CD8-positive, alpha-beta memory T cell (primary cell): ENCODE results near the gene VPS16. TPM values are rescaled to one million over a fixed set of nuclear protein-coding genes. Genes with fewer than 3 reads are reported as not detected.

Experiments used
- CTCF ChIA-PET: fragments of 350-600 bp; sonication (Branson Sonifier 250); formaldehyde crosslinking; loops from one replicate; lab custom pipeline; 2021; ENCODE audit warnings: antibody characterized with exemption; lab: Charles Lee
- POLR2A ChIA-PET: fragments of 350-600 bp; sonication (Branson Sonifier 250); formaldehyde crosslinking; loops from one replicate; lab custom pipeline; 2021; ENCODE audit warnings: antibody characterized with exemption; lab: Charles Lee
- DNase-seq, 5 donors: peaks; one replicate each; pipeline versions ENCODE4 v3.0.0 to v3.0.0-alpha.2; 2020 to 2022; ENCODE audit warnings: mixed read lengths in 1 of 5
- H3K27ac ChIP-seq: one replicate; pipeline ENCODE4 v1.7.0; 2013; ENCODE audit warnings: low read depth, mild to moderate bottlenecking, low read length, moderate library complexity
- H3K27me3 ChIP-seq: 2 replicates; pipeline ENCODE4 v1.7.0; 2013; ENCODE audit warnings: low read length, mild to moderate bottlenecking; ENCODE audit not compliant: insufficient read depth, poor library complexity, severe bottlenecking
- H3K36me3 ChIP-seq: 2 replicates; pipeline ENCODE4 v1.7.0; 2013; ENCODE audit warnings: mild to moderate bottlenecking, low read length, moderate library complexity; ENCODE audit not compliant: insufficient read depth
- H3K4me1 ChIP-seq: 2 replicates; pipeline ENCODE4 v1.7.0; 2013; ENCODE audit warnings: mild to moderate bottlenecking, low read length, moderate library complexity; ENCODE audit not compliant: insufficient read depth
- H3K4me3 ChIP-seq: 2 replicates; pipeline ENCODE4 v1.7.0; 2013; ENCODE audit warnings: mild to moderate bottlenecking, low read length
- H3K9me3 ChIP-seq: 2 replicates; pipeline ENCODE4 v1.7.0; 2013; ENCODE audit warnings: mild to moderate bottlenecking, low read length
- H3K27ac Mint-ChIP-seq, 8 donors: one replicate each; pipeline ENCODE4 v1.8.0; 2020 to 2021; ENCODE audit warnings: mixed read lengths in 8 of 8, mild to moderate bottlenecking in 6 of 8, inconsistent platforms in 3 of 8, moderate library complexity in 3 of 8
- H3K27me3 Mint-ChIP-seq, 2 donors: one replicate each; pipeline ENCODE4 v1.8.0; 2020 to 2021; ENCODE audit warnings: mixed read lengths in 2 of 2, mild to moderate bottlenecking in 1 of 2, moderate library complexity in 1 of 2
- H3K36me3 Mint-ChIP-seq, 3 donors: one replicate each; pipeline ENCODE4 v1.8.0; 2020 to 2021; ENCODE audit warnings: mixed read lengths in 3 of 3, inconsistent platforms in 1 of 3, mild to moderate bottlenecking in 1 of 3
- H3K4me1 Mint-ChIP-seq, 3 donors: one replicate each; pipeline ENCODE4 v1.8.0; 2020 to 2021; ENCODE audit warnings: mixed read lengths in 3 of 3, inconsistent platforms in 1 of 3, mild to moderate bottlenecking in 1 of 3
- H3K4me3 Mint-ChIP-seq, 7 donors: one replicate each; pipeline ENCODE4 v1.8.0; 2020 to 2021; ENCODE audit warnings: mixed read lengths in 7 of 7, mild to moderate bottlenecking in 6 of 7, moderate library complexity in 4 of 7, inconsistent platforms in 2 of 7
- H3K9me3 Mint-ChIP-seq, 5 donors: one replicate each; pipeline ENCODE4 v1.8.0; 2020 to 2022; ENCODE audit warnings: mixed read lengths in 5 of 5, mild to moderate bottlenecking in 3 of 5, moderate library complexity in 2 of 5, inconsistent platforms in 1 of 5
- polyA plus RNA-seq: library from polyadenylated mRNA; unstranded; fragments of 300-500 nt; fragmentation: Illumina TruSeq; gene quantifications from one replicate; pipeline ENCODE4 v1.2.3, GENCODE V29; 2021
- total RNA-seq, 2 experiments: library from RNA; stranded (reverse); gene quantifications; one replicate each; pipeline ENCODE4 v1.2.3, GENCODE V29; 2021

Gene VPS16
- total RNA-seq (10 to 100 TPM; 47.8 to 49.1 TPM), polyA plus RNA-seq (40.1 TPM)

- Mint-ChIP-seq H3K27ac (peak within 1 kb of the TSS; percentile 84 to 95 (median 89)), H3K4me1 (peaks cover 33 to 59% (median 40%) of the 10 kb centered on the region in 3 donors), H3K9me3 (no peaks in the 10 kb centered on the region), H3K27me3 (no peaks in the 10 kb centered on the region), H3K36me3 (peaks cover 0 to 25% (median 9%) of the 10 kb centered on the region in 3 donors), H3K4me3 (peak within 1 kb of the TSS; percentile 86 to 95 (median 89))
- peak; percentile 82 to 92 (median 85) for DNase-seq
- Histone ChIP-seq H3K9me3 (no peaks in the 10 kb centered on the region), H3K4me3 (peak within 1 kb of the TSS; percentile 87), H3K4me1 (peaks cover 23% of the 10 kb centered on the region), H3K27me3 (no peaks in the 10 kb centered on the region), H3K27ac (peak within 1 kb of the TSS; percentile 85), H3K36me3 (no peaks in the 10 kb centered on the region)
- ChIA-PET CTCF (interaction anchor here (0.8 to 1.8 kb wide), 6 partner anchors 9 to 187 kb away, joined by 3 to 5 read pairs (median 3); partner anchors contain the start of gene NOP56), POLR2A (interaction anchor here (0.5 to 1.9 kb wide), 9 partner anchors 14 to 256 kb away, joined by 3 to 8 read pairs (median 3); partner anchors contain the start of genes IDH3B and PTPRA)
Measured at GRCh38 chr20:2840138-2840966, at the start of gene VPS16, which contains the start of gene PCED1A. TSS of gene VPS16 (plus strand) at chr20:2840745. CDS start at chr20:2840775, 30 bp downstream. TSS of gene PCED1A (minus strand) at chr20:2840655. CDS start at chr20:2839912, 743 bp downstream.

GRCh38 chr20:2793471-2793870, 47.1 kb upstream of the VPS16 start:
- ChIA-PET CTCF (no interaction called here), POLR2A (no interaction called here)
- DNase-seq: no peak
- Histone ChIP-seq H3K4me3 (no peak overlapping the region), H3K27ac (no peak overlapping the region), H3K36me3 (no peaks in the 10 kb centered on the region), H3K27me3 (peaks cover 11% of the 10 kb centered on the region), H3K4me1 (no peaks in the 10 kb centered on the region), H3K9me3 (no peaks in the 10 kb centered on the region)
- H3K27me3 Mint-ChIP-seq: peaks cover 23 to 77% of the 10 kb centered on the region in 2 donors
- no peaks in the 10 kb centered on the region for H3K36me3 Mint-ChIP-seq
- no peaks in the 10 kb centered on the region for H3K4me1 Mint-ChIP-seq
- no peak overlapping the region for H3K27ac Mint-ChIP-seq
- H3K4me3 Mint-ChIP-seq: no peak overlapping the region
- H3K9me3 Mint-ChIP-seq: no peaks in the 10 kb centered on the region

- Histone ChIP-seq H3K27ac (no peak overlapping the region), H3K4me1 (no peaks in the 10 kb centered on the region), H3K36me3 (no peaks in the 10 kb centered on the region), H3K4me3 (no peak overlapping the region), H3K27me3 (peaks cover 14% of the 10 kb centered on the region), H3K9me3 (no peaks in the 10 kb centered on the region)
- POLR2A ChIA-PET: no interaction called here
- Mint-ChIP-seq H3K36me3 (no peaks in the 10 kb centered on the region), H3K4me1 (peaks cover 0 to 6% (median 6%) of the 10 kb centered on the region in 3 donors), H3K27me3 (peaks cover 29 to 78% of the 10 kb centered on the region in 2 donors), H3K27ac (peak overlapping the region in 1 of 8 donors; percentile 36), H3K9me3 (peaks cover 0 to 4% (median 0%) of the 10 kb centered on the region in 5 donors), H3K4me3 (no peak overlapping the region)
- CTCF ChIA-PET: no interaction called here
- DNase-seq: peak in 1 of 5 donors; percentile 43
Measured at GRCh38 chr20:2794202-2794748, 46.3 kb upstream of the VPS16 start.

GRCh38 chr20:2794866-2795447, 45.6 kb upstream of the VPS16 start:
- H3K36me3 ChIP-seq: no peaks in the 10 kb centered on the region
- no peak overlapping the region for H3K27ac ChIP-seq
- peaks cover 19% of the 10 kb centered on the region for H3K27me3 ChIP-seq
- no peak overlapping the region for H3K4me3 ChIP-seq
- DNase-seq: peak in 1 of 5 donors; percentile 32
- Mint-ChIP-seq H3K4me1 (peaks cover 6 to 13% (median 13%) of the 10 kb centered on the region in 3 donors), H3K27me3 (peaks cover 36 to 80% of the 10 kb centered on the region in 2 donors), H3K4me3 (no peak overlapping the region), H3K27ac (no peak overlapping the region), H3K9me3 (peaks cover 0 to 4% (median 0%) of the 10 kb centered on the region in 5 donors), H3K36me3 (no peaks in the 10 kb centered on the region)
- ChIA-PET CTCF (no interaction called here), POLR2A (no interaction called here)
- peaks cover 3% of the 10 kb centered on the region for H3K4me1 ChIP-seq
- no peaks in the 10 kb centered on the region for H3K9me3 ChIP-seq

- peaks cover 23% of the 10 kb centered on the region for H3K27me3 ChIP-seq
- DNase-seq: peak in 1 of 5 donors; percentile 31
- H3K36me3 ChIP-seq: no peaks in the 10 kb centered on the region
- H3K9me3 ChIP-seq: no peaks in the 10 kb centered on the region
- no peak overlapping the region for H3K4me3 Mint-ChIP-seq
- H3K9me3 Mint-ChIP-seq: peaks cover 0 to 4% (median 0%) of the 10 kb centered on the region in 5 donors
- H3K36me3 Mint-ChIP-seq: no peaks in the 10 kb centered on the region
- no peak overlapping the region for H3K27ac ChIP-seq
- ChIA-PET POLR2A (no interaction called here), CTCF (no interaction called here)
- peaks cover 4% of the 10 kb centered on the region for H3K4me1 ChIP-seq
- peaks cover 36 to 78% of the 10 kb centered on the region in 2 donors for H3K27me3 Mint-ChIP-seq
- H3K27ac Mint-ChIP-seq: no peak overlapping the region
- H3K4me3 ChIP-seq: no peak overlapping the region
- peaks cover 9 to 16% (median 15%) of the 10 kb centered on the region in 3 donors for H3K4me1 Mint-ChIP-seq
Measured at GRCh38 chr20:2795451-2795850, 45.1 kb upstream of the VPS16 start.

GRCh38 chr20:2796011-2796660, 44.4 kb upstream of the VPS16 start:
- H3K27me3 ChIP-seq: peaks cover 29% of the 10 kb centered on the region
- H3K9me3 Mint-ChIP-seq: peaks cover 0 to 4% (median under 1%) of the 10 kb centered on the region in 5 donors
- peaks cover 39 to 78% of the 10 kb centered on the region in 2 donors for H3K27me3 Mint-ChIP-seq
- no peaks in the 10 kb centered on the region for H3K36me3 Mint-ChIP-seq
- H3K9me3 ChIP-seq: no peaks in the 10 kb centered on the region
- H3K4me1 Mint-ChIP-seq: peaks cover 15 to 22% (median 20%) of the 10 kb centered on the region in 3 donors
- no peak overlapping the region for H3K4me3 Mint-ChIP-seq
- ChIA-PET POLR2A (no interaction called here), CTCF (no interaction called here)
- H3K27ac Mint-ChIP-seq: no peak overlapping the region
- H3K4me1 ChIP-seq: peaks cover 8% of the 10 kb centered on the region
- no peak overlapping the region for H3K4me3 ChIP-seq
- H3K36me3 ChIP-seq: no peaks in the 10 kb centered on the region
- H3K27ac ChIP-seq: no peak overlapping the region
- peak in 1 of 5 donors; percentile 38 for DNase-seq

GRCh38 chr20:2797136-2797983, 43.2 kb upstream of the VPS16 start:
- H3K27me3 ChIP-seq: peaks cover 34% of the 10 kb centered on the region
- ChIA-PET CTCF (no interaction called here), POLR2A (no interaction called here)
- Mint-ChIP-seq H3K36me3 (no peaks in the 10 kb centered on the region), H3K9me3 (peaks cover 0 to 4% (median 1%) of the 10 kb centered on the region in 5 donors), H3K27me3 (peaks cover 42 to 74% of the 10 kb centered on the region in 2 donors), H3K27ac (no peak overlapping the region), H3K4me1 (peaks cover 19 to 26% (median 25%) of the 10 kb centered on the region in 3 donors), H3K4me3 (peak overlapping the region in 1 of 7 donors; percentile 33)
- H3K27ac ChIP-seq: no peak overlapping the region
- no peaks in the 10 kb centered on the region for H3K36me3 ChIP-seq
- H3K9me3 ChIP-seq: no peaks in the 10 kb centered on the region
- no peak overlapping the region for H3K4me3 ChIP-seq
- peaks cover 12% of the 10 kb centered on the region for H3K4me1 ChIP-seq
- peak in 1 of 5 donors; percentile 25 for DNase-seq
